NCI-H774 (cell line): ENCODE results near the gene PDGFB.
"Not testable (repeated sequence)": the region's sequence is repeated elsewhere in the genome, so short reads cannot be mapped to it uniquely, and the experiment has no call there.

Source experiments
- DNase-seq: peaks from one replicate; lab custom pipeline; 2025; lab: John Stamatoyannopoulos, UW

PDGFB gene

DNA sequence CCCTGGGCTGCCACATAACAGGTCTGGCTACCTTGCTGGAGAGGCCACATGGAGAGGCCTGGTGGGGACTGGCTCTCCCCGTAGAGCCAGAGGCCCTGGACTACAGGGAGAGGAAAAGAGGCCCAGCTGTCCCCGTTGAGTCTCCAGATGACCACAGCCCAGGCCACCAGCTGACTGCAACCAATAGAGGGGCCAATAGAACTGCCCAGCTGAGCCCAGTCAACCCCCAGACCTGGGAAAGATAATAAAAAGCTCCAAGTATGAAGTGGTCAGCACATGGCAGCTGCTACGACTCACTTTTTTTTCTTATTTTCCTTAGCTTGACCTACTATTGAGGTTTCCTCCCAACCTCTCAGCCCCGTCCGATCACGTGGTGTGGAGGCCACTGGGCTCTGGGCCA is 18.4 kb downstream of the PDGFB start:
- no peak for DNase-seq

- DNase-seq: no peak
Measured at GRCh38 chr22:39225591-39225990, 19.2 kb downstream of the PDGFB start.

DNA sequence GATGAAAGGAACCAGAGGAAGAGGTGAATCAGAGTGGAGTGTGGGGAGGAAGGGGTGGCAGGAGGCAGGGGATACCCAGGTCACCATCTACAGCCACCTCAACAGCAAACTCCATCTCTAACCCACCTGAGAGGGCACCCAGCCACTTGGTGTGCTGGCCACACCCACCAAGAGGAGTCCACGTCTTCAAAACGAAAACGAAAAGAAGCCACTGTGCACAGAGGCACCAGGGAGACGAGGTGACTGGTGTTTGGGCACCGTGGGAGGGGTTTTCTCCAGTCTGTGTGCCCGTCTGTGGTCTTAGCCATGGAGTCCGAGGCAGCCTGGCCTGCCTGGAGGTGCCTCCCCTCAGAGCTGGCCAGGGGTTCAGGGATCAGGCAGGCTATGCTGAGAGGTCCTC is 20.2 kb downstream of the PDGFB start:
- DNase-seq: no peak

- no peak for DNase-seq
Measured at GRCh38 chr22:39223091-39223710, 21.6 kb downstream of the PDGFB start.

DNA sequence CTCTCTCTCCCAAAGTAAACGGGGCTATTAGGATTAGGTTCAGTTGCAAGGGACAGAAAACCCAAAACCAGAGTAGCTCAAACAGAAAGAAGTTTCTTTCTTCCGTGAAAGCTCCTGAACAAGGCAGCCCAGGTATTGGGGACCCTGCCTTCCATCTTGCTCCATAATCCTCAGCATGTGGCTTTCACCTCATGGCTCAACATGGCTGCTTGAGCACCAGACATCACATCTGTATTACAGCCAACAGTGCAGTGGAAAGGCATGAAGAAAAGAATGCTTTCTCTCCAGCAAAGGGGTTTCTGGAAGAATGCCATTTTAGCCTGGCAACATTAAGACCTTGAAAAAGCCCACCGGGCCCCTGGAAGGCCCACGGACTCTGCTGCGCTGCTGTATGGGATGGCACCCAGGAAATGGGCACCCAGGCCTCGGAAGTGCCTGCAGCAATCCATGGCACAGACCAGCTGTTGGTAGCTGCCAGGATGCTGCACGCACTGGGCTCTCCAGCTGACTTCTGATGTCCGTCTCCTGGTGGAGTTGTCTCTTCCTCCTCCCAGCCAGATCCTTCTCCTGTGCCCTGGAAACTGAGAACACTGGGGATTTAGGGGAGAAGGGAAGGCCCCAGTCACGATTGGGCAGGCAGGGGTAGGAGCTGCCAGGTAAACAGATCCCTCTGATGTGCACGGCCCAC is 22.6 kb downstream of the PDGFB start:
- no peak for DNase-seq

DNA sequence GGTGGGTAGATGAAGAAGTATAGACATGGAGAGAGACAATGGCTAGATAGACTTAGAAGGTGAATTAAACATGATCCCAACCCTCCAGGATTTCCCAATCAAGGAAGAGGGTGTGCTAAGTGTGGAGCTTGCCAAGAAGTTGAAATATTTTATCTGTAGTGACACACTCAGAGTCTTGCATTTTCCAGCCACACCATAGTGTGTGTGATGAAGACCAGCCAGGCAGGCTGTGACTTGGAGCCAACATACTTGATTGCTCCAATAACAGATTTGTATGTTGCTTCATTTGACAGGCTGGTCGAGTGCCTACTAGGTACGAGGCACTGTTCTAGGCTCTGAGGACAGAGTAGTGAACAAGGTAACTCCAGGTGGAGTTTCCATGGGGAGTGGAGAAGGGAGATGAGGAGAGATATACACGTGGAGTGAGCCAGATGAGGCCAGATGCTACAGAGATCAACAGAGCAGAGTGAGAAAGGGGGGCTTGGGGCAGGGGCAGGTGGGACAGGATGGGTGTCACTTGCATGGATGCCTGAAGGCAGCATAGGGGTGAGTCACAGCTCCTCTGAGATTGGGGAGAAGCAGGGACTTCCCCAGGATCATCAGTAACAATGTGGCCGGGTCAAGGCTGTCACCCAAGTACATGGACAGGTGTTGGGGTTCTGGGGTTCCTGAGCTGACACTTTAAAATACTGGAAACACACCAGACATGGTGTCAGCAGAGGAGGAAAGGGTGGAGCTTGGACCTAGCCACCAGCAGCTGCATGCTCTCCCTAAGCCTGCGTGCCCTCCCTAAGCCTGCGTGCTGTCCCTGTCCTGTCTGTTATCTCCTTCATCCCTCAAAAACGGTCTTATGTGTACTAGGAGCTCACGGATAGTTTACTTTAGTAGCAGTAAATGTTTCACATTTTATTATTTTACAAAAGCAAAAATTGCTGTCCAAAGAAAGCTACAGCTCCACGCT is 23.6 kb downstream of the PDGFB start:
- DNase-seq: no peak

GRCh38 chr22:39220450-39220849 is 24.3 kb downstream of the PDGFB start:
- no peak for DNase-seq

DNA sequence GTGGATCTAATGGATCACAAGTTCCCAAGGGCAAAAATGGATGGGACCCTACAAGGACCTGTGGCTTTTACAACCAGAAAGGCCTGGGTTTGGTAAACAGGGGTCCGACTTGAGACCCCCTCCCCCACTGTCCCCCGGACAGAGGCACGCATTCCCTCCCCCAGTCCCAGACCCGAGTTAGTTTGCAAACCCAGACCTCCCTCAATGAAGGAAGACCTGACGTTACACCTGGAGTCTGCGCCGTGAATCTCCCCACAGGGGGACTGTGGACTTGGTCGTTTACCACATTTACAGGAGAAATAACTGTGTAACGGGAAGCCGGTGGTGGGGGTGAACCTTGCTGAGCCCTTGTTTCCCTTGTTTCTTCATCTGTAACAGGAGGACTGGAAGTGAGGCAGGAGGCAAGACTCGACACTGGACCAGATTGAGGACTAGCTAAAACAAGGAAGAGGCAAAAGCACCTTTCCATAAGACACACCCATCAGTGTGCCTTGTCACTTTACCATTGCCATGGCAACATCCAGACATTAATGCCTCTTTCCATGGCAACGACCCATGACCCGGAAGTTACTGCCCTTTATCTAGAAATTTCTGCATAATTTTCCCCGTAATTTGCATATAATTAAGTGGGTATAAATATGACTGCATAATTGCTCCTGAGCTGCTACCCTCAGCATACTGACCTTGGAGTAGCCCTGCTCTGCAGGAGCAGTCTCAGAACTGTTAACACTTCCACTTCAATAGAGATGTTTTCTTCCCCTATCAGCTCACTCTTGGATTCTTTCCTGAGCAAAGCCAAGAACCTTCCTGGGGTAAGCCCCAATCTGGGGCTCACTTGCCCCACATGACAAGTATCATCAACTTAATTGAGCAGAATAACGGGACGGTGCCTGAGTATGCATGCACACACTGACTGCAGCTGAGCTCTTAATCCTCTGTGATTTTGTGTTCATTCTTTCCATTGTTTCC is 25.4 kb downstream of the PDGFB start:
- no peak for DNase-seq

DNA sequence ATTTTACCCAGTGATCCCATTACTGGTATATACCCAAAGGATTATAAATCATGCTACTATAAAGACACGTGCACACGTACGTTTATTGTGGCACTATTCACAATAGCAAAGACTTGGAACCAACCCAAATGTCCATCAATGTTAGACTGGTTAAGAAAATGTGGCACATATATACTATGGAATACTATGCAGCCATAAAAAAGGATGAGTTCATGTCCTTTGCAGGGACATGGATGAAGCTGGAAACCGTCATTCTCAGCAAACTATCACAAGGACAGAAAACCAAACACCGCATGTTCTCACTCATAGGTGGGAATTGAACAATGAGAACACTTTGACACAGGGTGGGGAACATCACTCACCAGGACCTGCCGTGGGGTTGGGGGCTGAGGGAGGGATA is 26.4 kb downstream of the PDGFB start:
- DNase-seq: not testable (repeated sequence)

- no peak for DNase-seq
Measured at GRCh38 chr22:39216143-39216490, 28.7 kb downstream of the PDGFB start.

DNA sequence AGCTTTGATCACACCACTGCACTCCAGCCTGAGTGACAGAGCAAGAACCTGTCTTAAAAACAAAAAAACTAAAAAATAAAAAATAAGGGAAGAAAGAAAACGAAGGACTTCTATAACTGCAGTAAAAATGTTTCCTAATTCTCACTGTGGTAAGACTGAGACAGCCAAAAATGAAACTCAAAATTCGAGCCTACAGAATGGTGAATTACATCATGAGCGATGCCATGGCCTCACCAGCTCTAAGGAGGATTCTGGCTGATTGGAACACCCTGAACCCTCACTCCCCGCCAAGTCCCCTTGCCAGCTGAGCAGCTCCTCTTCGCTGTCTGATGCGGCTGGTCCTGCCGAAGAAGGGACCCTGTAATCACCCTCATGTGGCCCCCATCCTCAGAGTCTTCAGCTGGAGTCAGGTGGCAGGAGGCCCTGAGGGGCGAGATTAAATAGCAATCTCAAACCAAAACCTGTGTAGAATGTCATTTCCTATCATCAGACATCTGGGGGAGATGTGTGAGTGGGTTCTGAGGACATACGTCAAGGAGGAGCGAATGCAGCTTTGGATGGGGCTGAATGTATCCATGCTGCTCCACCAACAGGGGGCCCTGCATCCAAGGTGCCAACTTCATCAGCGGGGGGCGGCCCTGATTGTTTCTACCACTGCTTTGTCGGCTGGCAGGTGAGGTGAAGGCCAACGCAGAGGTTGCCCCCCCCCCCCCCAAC is 29.2 kb downstream of the PDGFB start:
- DNase-seq: no peak

DNA sequence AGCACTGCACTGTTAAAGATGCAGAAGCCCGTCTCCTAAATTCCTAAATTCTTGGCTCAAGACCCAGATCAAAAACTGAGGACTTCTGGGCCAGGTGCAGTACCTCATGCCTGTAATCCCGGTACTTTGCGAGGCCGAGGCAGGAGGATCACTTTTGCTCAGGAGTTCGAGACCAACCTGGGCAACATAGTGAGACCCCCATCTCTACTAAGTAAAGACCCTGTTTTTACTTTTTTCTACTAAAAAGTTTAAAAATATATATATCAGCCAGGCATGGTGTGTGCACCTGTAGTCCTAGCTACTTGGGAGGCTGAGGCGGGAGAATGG is 29.7 kb downstream of the PDGFB start:
- DNase-seq: no peak

DNA sequence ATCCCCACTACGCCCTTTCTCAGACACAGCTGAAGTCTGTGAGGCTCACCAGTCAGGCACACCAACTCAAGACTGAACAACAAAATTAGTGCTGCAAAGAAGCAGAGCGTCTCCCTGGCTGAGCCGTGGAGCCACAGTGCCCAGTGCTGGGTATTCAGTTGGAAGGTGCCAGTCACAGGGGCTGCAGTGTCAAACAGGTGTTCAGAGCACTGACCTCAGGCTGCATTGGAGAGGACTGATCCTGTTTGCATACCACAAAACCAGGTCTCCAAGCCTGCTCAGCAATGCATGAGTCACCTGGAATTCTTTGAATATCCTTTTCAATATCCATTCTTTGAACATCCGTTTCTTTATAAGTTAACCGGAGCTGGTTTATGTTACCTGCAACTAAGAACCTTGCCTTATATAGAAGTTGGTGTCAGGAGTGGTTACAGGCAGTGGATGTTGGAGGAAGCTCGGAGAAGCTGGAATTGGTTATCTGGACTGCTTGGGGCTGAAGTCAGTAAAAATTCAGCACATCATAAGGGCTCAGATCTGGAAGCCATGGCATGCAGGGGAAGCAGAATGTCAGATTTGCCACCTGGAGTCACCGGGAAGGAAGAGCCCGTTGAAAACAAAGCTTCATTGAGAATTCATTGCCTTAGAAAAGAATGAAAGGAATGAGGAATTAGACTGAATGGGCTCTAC is 30.3 kb downstream of the PDGFB start:
- DNase-seq: no peak

DNA sequence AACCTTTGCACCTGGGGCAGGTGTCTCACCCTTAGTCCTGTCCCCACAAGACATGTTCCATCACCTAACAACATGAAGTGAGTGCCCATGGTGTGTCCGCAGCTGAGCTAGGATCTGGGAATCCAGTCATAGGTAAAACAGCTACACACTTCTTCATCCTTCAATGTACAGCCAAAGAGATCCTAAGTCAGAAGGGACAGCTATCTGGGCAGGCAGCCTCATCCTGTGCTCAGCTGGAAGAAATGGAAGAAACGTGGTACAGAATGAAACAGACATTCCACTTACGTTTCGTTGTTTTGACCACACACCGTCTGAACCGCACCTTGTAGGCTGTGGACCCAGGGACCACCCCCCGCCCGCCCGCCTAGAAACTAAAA is 30.8 kb downstream of the PDGFB start:
- no peak for DNase-seq

DNA sequence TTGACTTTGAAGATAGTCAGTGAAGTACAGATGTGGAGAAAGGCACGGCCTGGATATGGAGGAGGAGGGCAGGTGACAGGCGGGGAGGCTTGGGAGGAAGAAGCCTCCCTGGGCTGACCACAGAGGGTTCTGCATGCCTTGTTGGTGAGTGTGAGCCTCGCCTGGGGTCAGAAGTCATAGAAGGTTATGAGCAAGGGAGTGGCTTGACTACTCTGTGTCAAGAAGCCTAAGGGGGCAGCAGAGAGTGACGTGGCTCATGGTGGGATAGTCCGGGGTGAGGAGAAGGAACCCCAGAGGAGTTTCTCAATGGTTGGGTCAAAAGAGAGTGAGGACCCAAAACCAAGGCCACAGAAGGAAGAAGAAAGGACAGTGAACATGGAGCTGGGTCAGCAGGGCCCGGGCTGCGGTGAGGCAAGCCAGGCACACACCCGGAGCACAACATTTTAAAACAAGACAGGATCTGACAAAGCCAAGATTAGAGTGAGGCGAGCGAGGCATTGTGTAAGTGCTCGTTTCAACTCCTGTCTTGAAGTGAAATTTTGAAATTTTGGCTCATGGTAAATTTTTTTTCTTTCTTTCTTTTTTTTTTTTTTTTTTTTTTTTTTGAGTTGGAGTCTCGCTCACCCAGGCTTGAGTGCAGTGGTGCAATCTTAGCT is 31.9 kb downstream of the PDGFB start:
- no peak for DNase-seq

DNA sequence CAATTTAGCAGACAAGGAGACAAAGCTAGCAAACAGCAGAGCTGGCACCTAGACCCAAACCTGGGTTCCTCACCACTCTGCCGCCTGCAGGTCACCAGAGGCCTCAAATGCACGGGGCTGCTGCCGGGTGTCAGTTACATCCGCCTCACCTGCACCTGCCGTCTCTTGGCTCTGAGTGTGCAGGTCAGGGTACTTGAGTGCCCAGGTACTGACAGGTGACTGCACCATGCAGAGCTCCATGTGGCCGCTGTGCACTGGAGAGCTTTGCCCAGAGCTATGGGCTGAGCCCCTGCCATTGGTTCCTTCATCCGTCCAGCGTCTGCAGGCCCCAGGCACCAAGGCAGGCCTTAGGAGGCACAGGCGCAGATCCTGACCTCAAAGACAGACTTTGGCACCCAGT is 35.0 kb downstream of the PDGFB start:
- DNase-seq: peak; percentile 88

- no peak for DNase-seq
Measured at GRCh38 chr22:39208013-39208680, 36.6 kb downstream of the PDGFB start.

- DNase-seq: peak; percentile 56
Measured at GRCh38 chr22:39207141-39208012, 37.4 kb downstream of the PDGFB start.

GRCh38 chr22:39206491-39206890 is 38.3 kb downstream of the PDGFB start:
- no peak for DNase-seq
